SU-DHL-6 (cell line): ENCODE measurements around the gene HORMAD2.

Source experiments
- EZH2phosphoT487 ChIP-seq: fragments of 200-600 bp; sonication (generic), shearing (Covaris generic); conservative IDR thresholded peaks from 2 replicates; pipeline ENCODE4 v1.6.1; 2018; ENCODE audit warnings: mild to moderate bottlenecking, antibody characterized with exemption, low read length, moderate library complexity, mixed read lengths
- TF ChIP-seq, protein P1 (sequence below): fragments of 200-600 bp; sonication (generic); IDR thresholded peaks from one replicate; pipeline ENCODE4 v1.5.1; 2017; ENCODE audit warnings: antibody characterized with exemption, mild to moderate bottlenecking, low read length, moderate library complexity; ENCODE audit not compliant: insufficient read depth, poor library complexity, severe bottlenecking

DNA sequence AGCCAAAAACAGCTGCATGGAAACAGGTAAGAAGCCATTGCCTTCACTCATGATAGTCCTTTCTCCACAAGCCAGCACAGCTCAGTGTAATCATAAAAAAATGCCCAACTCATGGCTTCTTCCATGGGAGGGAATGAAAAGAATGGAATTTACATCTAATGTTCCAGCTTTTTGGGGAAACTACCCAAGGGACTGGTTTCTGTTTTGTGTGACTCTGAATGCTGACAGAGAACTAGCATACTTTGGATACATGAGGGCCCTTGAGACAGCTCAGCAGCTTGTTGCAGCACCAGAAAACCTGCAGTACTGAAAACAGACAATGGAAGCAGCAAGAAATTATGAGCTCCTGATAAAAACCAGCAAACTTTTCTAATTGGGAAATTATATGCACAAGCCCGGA is 24.2 kb upstream of the HORMAD2 start:
- TF ChIP-seq, protein P1, sequence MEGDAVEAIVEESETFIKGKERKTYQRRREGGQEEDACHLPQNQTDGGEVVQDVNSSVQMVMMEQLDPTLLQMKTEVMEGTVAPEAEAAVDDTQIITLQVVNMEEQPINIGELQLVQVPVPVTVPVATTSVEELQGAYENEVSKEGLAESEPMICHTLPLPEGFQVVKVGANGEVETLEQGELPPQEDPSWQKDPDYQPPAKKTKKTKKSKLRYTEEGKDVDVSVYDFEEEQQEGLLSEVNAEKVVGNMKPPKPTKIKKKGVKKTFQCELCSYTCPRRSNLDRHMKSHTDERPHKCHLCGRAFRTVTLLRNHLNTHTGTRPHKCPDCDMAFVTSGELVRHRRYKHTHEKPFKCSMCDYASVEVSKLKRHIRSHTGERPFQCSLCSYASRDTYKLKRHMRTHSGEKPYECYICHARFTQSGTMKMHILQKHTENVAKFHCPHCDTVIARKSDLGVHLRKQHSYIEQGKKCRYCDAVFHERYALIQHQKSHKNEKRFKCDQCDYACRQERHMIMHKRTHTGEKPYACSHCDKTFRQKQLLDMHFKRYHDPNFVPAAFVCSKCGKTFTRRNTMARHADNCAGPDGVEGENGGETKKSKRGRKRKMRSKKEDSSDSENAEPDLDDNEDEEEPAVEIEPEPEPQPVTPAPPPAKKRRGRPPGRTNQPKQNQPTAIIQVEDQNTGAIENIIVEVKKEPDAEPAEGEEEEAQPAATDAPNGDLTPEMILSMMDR: no peak
- TF ChIP-seq EZH2phosphoT487: no peak
